Fibroblast of skin of right quadriceps (primary cell): ENCODE results near the gene SERPINA6.
"Not testable (repeated sequence)": the region's sequence is repeated elsewhere in the genome, so short reads cannot be mapped to it uniquely, and the experiment has no call there.

Experiments used
- DNase-seq: peaks from one replicate; pipeline ENCODE4 v3.0.0-alpha.2; 2013

SERPINA6 gene, protein sequence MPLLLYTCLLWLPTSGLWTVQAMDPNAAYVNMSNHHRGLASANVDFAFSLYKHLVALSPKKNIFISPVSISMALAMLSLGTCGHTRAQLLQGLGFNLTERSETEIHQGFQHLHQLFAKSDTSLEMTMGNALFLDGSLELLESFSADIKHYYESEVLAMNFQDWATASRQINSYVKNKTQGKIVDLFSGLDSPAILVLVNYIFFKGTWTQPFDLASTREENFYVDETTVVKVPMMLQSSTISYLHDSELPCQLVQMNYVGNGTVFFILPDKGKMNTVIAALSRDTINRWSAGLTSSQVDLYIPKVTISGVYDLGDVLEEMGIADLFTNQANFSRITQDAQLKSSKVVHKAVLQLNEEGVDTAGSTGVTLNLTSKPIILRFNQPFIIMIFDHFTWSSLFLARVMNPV

DNA sequence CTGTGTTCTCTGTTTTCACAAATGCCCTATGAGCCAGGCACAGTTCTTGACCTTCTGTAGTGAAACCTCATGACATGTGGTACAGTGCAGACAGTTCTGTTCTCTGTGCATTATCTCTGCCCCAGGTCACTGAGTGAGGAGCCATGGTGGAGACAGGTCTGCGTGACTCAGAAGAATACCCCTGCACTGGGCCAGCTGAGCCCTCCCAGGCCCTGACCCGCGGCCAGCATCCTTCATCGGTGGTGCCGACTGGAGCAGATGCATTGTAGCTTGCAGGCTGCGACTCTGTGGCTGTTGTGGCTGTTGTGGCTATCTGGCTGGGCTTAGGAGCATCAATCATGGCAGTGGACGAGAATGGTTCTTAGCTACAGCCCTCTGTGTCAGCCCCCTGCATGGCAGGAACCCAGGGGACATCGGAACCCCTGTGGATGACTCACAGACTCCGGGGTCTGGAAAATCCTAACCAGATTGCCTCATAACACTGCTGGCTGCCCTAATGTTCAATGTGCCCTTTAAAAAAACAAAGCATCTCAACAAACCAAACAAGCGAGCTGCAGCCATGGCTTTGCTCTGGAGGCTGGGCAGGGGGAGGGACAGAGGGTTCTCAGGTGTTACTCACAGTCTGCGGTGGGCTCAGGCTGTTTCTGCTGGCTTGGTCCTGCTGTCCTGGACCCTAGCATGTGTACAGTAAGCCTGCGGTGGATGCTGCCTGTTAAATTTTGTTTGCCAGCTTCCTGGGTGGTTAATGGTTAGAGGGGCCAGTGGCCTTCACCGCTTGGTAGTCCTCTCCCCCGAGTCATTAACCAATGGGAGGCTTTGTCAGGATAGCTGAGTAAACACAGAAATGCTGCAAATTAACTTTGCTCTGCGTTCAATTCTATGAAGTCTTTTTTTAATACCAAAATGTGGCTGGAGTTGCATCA, at the start of gene SERPINA6:
Gene SERPINA6 (minus strand): TSS at position 689 of the 923 bp plus-strand sequence. CDS start 8,688 bp downstream, outside the sequence.
- peak; percentile 22 for DNase-seq

DNA sequence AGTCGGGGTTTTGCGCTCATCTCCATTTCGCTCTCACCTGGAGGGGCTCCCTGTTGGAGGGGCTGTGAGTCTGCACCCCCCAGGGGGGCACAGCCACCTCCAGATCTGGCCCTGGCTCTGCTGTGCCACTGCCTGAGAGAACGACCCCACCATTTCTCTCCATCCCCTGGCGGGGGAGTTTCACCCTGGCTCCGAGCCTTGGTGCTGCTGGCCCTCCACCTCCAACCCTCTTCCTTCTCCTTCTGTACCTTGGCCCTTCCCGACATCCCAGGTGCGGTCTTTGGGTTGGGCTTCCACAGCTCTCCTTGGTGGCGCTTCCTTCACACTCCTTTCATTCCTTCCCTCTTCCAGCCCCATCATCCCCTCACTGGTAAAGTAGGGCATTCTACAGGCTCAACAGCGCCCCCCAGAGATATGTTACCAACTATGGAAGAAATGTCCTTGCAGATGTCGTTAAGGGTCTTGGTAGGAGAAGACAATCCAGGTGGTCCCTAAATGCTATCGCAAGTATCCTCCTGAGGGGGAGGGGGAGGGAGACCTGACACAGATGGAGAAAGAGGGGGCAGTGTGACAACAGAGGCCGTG, 49.0 kb upstream of the SERPINA6 start:
- DNase-seq, result no peak

DNA sequence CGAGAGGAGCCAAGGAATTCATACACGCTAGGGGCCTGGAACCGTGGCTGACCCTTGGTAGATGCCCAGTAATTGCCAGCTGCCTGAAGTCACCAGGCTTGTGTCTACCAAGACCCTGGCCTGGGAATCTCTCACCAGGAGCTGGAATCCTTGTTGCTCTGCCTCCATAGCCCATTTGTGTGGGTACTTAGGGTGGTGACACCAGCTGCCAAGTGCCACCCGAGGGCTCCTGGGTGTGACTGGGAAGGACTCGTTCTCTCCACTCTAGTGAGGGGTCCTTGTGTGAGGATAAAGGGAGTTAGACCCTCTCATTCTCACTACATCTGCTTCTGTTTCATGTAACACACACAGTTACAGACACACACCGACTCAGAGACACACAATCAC, 47.4 kb upstream of the SERPINA6 start:
- no peak for DNase-seq

DNA sequence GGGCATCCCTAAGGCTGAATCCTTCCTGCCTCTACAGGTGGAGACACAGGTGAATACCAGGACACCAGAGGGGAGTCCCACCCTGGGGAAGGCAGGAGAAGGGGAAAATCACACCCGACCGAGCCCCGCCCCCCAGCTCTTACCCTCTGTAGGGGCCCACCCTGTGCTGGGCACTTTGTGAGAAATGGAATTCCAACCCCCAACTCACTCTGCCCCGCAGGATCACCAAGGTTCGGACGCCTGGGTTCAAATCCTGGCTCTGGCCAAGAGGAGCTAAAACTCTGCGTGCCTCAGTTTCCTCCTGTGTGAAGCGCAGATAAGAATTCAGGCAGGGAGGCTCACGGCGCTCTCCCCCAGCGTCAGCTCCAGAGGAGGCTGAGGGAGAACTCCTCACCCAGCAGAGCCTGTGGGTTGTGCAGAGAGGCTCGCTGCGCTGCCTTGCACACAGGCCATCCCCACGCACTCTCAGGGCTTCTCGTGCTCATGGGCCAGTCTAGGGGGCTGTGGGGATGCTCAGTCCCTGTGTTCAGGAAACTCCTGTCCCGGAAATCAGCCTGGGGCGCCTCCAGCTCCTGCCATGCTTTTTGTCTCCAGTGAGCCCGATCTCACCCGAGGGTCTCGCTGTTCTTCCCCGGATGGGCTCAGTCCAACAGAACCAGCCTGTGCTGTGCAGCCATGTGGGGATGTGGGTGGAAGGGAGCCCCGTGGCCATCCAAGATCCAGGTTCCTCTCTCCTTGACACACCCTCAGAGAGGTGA, 46.8 kb upstream of the SERPINA6 start:
- DNase-seq, result not testable (repeated sequence)

DNA sequence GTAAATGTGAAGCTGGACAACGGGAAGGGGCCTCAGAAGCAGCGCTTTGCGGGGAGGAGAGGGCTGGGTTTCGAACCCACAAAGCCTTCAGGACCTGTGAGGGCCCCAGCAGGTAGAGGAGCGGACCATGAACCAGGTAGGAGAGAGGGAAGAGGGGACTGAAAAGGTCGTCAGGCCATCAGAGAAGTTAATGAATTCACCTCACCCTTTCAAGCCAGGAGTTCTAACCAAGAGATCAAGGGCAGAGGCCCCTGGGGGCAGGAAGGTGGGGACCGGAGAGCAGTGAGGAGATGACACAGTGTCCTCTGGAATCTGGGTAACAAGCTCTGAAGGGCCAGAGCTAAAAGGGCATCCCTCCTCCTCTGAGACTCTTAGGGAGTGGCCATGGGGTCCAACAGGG, 45.8 kb upstream of the SERPINA6 start:
- no peak for DNase-seq

DNA sequence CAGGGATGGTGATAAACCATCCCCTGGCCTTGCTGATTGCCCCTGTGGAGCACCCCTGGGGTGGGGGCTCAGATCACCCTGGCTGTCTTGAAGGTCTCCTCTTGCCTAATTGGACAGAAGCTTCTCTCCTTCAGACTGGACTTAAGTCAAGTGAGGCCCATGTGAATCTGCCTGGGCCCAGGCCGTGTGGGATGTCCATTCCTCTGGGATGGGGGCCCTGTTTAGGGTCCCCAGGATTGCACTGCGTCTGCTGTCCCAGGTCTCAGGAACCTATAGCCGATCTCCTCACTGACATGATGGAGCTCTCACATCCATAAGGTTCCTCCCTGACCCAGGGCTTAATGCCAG, 45.1 kb upstream of the SERPINA6 start:
- DNase-seq, result no peak

DNA sequence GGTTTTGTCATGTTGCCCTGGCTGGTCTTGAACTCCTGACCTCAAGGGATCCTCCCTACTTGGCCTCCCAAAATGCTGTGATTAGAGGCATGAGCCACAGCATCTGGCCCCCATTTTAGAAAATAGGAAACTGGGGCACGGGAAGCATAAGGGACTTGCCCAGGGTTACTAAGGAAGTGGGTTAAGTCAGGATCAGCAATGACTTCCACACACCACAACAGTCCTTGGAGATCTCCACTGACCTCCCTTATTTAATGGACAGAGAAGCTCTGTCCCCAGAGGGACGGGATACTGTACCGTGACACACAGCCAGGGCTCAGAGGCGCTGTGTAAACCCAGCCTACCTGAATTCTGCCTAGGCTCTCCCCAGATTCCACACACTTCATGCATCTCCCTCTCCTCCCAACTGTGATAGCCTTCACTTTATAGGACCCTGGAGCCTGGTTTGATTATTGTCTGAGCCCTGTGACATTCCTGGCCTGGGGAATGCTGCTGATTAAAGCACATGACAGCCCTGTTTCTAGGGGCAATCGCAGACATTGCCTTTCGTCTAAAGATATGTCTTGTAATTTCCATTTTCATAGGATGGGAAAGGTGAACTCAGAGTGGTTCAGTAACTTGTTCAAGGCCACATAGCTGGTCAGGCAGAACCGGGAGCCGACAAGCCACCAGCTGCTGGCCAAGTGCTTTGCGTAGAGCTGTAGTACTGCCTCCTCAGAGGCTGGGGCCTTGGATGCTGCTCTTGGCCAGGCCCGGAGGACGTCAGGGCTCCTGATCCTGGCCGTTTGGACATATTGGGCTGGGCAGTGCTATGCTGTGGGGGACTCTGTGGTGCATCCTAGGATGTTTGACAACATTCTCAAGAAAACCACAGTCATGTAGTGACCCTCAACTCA, 44.5 kb upstream of the SERPINA6 start:
- DNase-seq, result no peak

DNA sequence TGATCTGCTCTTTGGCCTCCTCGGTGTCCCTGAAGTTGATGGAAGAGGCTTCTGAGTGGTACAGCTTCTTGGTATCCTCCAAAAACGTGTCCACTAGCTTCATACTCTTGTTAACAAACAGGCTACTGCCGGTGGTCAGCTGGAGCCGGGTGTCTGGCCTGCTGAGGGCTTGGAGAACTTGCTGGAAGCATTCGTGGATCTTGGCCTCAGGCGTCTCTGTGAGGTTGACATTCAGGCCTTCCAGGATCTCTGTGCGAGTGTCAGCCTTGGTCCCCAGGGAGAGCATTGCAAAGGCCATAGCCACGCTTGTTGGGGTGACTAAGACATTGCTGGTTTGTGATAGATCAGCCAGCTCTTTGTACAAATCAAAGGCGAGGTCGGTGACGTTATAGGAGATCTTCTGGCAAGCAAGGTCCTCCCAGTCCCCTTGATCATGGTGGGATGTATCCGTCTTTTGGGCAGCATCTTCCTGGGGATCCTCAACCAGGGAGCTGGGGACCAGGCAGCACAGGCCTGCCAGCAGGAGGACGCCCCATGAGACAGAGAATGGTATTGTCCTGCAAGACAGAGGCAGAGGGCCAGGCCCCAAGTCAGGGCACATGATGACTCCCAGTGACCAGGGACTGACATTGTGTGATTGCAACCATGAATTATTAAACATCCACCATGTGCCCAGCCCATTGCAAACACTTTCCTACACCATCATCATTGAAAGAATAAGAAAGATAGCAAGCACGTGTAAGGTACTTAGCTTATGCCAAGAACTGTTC, 43.2 kb upstream of the SERPINA6 start, which contains the start of gene SERPINA2:
Gene SERPINA2 (minus strand): TSS at position 553 of the 770 bp plus-strand sequence.
- DNase-seq, result no peak

DNA sequence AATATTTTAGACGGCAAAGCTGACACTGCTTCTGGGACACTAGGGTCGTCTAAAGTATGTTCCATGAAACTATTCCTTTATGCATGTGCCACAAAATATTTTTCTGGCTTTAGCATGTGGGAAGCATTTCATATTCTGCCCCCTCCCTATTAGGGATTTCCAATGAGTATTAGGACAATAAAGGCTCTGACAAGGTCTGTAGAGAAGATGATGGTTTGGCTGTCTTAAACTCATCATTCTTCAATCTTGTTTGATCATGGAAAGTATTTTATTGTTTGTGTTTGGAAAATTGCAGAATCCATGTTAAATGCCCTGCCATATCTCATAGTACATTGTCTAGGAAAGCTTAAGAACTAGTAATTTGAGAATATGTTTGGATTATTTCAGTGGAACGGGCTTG, 42.5 kb upstream of the SERPINA6 start:
- DNase-seq, result no peak

DNA sequence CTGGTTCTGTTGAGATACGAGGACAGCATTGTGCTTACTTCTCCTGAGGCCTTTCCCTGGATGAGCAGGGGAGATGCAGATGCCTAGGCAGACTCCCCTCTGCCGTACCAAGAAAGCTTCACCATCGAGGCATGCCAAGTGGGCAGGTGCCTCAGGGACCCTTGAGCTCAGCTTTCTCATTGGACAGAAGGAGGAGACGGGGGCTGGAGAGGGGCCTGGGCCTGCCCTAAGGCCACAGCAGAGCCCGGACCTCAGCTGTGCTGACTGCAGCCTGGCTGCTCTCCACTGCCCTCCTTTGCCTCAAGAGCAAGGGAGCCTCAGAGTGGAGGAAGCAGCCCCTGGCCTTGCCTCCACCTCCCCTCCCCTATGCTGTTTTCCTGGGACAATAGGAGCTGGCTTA, 41.8 kb upstream of the SERPINA6 start:
- no peak for DNase-seq

DNA sequence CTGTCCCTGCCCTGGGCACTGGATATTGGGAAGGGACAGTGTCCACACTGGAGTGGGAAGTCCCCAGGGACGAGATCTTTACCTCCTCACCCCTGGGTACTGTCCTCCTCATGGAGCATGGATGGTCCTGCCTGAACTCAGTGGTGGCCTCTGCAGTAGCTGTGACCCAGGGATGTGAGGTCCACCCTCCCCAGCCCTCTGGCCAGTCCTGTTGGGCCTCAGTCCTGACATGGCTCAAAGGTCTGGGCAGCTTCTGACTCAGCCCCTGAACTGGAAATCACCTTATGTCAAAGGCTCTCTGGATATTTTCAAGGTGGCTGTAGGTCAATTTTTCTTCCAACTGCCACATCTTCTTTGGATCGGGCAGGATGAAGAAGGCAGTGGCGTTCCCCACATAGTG, 40.9 kb upstream of the SERPINA6 start:
- no peak for DNase-seq

DNA sequence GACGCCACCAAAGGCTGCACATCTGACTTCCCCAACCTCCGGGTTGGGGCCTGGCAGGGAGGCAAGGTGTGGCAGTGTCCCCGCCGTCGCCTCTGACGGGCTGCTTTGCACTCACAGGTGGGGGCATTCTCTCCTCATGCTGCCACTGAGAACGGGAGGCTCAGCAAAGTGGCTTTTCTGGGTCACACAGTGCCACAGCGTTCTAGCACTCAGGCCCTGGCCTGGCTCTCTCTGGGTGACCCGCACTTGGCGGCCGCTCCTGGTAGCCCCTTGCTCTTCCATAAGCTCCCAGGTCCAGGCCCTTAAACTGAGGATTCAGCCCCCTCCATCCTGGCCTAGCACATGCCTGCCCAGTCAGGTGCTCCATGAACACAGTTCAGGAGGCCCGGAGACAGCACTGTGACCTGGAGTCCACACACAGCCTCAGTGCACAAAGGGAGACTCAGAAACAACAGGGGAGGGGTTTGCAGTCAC, 40.1 kb upstream of the SERPINA6 start:
- no peak for DNase-seq

DNA sequence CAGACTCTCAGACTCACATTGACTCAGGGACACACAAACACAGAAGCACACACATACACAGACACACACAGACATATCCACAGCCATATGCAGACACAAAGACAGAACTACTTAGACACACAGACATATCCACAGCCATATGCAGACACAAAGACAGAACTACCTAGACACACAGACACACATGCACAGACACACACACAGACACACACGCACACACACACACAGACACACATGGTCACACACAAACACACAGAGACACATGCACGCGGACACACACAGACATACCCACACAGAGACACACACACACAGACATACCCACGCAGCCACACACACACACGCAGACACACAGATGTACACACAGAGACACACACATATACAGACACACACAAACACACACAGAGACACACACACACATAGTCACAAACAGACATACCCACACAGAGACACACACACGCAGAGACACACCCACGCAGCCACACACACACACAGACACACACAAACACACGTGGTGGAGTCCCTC, 39.5 kb upstream of the SERPINA6 start:
- DNase-seq, result no peak

DNA sequence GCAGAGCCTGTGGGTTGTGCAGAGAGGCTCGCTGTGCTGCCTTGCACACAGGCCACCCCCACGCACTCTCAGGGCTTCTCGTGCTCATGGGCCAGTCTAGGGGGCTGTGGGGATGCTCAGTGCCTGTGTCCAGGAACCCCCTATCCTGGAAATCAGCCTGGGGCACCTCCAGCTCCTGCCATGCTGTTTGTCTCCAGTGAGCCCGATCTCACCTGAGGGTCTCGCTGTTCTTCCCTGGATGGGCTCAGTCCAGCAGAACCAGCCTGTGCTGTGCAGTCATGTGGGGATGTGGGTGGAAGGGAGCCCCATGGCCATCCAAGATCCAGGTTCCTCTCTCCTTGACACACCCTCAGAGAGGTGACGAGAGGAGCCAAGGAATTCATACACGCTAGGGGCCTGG, 38.5 kb upstream of the SERPINA6 start:
- DNase-seq, result no peak

DNA sequence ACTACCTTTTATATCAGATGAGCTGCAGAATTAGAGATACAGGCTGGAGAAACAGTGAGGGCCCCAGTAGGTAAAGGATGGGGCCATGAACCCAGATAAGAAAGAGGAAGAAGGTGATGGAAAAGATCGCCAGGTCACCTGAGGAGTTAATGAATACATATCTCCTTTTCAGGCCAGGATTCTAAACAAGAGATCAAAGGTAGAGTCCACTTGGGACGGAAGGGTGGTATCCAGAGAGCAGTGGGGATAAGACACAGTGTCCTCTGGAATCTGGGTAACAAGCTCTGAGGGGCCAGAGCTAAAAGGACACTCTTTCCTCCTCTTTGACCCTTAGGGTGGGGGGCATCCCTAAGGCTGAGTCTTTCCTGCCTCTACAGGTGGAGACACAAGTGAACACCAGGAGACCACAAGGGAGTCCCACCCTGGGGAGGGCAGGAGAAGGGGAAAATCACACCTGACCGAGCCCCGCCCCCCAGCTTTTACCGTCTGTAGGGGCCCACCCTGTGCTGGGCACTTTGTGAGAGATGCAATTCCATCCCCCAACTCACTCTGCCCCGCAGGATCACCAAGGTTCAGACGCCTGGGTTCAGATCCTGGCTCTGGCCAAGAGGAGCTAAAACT, 37.9 kb upstream of the SERPINA6 start:
- DNase-seq, result no peak

DNA sequence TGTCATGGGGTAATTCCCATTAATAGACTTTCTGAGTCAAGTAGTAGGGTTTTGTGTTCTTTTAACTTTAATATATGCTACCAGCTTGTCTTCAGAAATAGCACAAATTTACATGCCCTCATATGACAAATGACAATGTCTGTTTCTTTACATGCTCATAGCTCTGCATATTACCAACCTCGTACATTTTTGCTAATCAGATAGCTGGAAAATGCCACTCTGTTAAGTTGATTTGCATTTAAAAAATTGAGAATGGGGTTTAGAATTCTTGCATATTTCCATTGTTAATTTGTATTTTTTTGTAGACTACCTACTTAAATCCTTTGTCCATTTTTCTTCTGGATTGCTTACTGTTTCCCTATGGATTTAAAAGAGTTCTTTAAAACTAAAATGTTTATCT, 34.0 kb upstream of the SERPINA6 start:
- DNase-seq, result no peak

DNA sequence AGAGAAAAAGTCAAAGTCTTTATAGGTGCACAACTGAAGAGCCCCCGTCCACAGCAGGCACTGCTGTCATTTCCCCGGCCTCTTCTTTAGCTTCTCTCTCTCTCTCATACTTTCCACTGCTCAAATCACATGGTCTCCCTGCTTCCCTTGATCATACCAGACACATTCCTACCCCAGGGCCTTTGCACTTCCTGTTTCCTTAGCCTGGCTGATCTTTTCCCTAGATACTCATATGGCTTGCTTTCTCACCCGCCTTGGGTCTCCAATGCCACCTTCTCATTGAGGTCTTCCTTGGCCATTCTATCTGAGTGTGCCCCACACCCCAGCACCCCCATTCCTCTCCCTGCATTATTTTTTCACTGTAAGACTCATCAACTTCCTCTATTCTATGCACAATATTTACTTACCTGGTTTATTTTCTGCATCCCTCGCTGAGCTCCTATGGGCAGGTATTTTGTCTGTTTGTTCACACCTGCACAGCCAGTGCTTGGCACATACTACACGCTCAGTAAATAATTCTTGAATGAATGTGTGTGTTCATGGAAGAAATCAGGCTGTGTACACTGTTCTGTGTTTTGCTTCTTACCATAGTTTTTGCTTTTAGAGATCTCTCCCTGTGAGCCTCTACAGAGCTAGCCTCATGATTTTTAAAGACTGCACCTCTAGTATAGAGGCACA, 33.4 kb upstream of the SERPINA6 start:
- no peak for DNase-seq

DNA sequence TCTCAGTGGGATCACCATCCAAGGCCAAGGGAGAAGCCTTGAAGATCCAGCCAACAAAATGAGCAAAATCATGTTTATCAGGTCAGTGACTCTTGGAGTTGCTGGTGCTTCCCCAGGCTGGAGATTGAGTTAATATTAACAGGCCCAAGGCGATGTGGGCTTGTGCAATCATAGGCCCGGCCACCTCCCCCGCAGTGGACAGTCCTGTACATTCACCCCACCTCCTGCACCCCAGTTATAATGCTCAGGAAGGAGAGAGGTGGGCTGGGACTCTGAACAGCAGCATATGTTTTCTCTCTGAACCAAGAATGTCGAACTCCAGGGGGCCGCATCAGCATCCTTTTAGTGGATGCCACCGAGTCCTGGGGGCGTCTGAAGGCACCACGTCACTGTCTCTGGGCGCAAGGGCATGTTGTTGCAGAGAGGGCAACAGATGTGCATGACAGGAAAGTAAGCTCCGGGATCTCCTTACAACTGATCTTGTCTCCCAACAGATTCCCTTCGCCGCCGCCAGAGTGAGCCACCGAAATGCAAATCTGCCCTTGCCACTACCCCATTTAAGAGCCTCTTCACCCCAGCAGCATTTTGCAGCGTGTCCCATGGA, 32.2 kb upstream of the SERPINA6 start:
- peak; percentile 49 for DNase-seq

DNA sequence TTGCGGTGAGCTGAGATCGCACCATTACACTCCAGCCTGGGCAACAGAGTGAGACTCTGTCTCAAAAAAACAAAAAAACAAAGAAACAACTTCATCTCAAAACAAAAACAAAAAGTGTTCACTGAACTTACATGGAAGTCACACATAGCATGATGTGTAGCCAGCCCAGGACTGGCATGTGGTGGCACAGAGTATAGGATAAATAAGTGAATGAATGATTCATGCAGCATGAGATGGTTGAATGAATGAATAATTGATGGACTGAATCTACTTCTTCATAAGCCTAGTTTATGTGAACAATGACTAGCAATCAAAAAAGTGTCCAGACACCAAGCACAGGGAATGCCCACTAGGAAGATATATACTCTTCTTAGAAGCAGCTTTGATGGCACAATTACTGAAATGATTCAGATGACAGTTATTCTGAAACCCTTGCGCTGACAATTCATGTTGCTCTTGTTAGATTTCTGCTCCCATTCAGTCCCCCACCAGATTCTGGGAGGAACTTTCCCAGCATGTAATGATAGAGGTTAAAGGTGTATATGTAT, 31.6 kb upstream of the SERPINA6 start:
- no peak for DNase-seq
